GM19023 (cell line): ENCODE data around the gene LIPC.

Source experiments
- ATAC-seq: cut with Tn5 transposase; IDR thresholded peaks from one replicate; pipeline ENCODE4 v1.9.1; 2021; ENCODE audit warnings: mild to moderate bottlenecking, moderate library complexity; ENCODE audit not compliant: unreplicated experiment

Gene LIPC

DNA sequence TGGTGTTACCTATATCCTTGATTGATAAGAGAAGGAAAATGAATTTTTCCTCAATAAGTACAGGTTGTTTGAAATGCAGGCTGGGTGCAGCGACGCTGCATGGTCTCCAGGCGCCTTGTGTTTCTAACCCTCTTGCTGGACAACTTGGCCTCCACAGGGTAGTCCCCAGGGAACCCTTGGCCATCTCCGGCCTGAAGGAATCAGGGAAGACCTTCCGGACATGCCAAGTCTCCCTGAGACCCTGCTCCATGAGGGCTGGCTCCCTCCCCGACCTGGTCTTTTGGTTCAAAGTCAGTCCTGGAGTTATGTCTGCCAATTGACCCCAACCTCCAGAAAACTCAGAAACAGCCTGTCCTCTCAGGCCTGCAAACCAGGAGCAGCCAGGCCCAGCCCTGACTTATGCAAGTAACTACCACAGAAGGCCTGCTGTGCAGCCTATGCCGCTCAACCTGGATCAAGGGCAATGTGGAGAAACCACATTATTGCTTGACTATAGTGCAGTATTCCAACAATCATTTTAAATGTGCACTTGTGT is 98.3 kb downstream of the LIPC start:
- no peak for ATAC-seq

DNA sequence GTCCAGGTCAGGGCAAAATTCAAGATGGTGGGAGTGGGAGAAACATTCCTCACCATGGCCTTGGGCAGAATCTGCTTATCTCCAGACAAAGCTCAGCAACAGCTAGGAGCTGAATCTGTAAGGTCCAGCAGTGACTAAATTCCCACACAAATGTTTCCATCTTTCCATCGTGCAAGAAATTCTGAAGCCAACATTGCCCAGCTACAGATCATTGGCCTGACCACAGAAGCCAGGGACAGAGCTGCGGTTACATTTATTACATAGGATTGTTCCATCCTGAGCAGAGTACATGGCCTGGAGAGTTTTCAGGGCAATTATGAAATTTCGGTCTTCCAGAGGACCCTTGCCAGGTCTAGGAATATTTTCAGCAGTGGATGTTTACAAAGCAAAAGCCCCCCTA is 100.3 kb downstream of the LIPC start:
- ATAC-seq, result no peak

GRCh38 chr15:58534556-58534955 is 102.8 kb downstream of the LIPC start:
- ATAC-seq, result no peak

- ATAC-seq, result no peak
Observed at GRCh38 chr15:58535337-58535736, 103.5 kb downstream of the LIPC start.

DNA sequence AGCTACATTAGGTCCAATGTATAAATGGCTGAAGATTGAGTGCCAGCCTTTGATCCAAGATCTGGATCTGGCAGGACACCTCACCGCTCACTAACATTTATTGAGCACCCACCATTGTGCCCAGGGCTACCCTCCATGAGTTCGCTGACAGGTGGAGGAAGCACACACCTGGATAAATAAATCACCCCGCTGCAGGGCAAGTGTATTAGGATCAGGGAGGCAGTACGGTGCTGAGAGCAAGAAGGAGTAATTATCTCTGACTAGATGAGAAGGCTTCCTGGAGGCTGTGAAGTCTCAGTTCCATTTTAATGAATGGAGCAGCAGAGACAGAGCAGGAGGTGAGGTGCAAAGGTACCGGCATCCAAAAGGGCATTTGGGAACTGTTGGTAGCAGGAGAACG is 104.1 kb downstream of the LIPC start:
- no peak for ATAC-seq

DNA sequence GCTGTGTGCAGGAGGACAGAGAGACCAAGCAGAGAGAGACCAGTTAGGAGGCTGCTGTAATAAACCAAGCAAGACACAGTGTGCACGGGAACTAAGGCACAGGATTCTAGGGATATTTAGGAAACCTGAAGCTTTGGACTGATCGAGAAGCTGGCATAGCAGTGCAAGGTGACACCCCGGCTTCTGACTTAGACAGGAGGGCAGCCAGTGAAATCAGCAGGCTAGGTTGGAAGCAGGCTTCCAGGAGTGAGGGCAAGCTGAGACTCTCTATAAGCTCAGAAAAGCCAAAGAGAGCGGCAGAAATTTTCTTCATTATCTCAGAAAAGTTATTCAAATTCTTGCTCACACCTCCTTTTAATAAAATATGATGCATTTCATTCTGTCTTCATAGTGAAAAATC is 104.6 kb downstream of the LIPC start:
- ATAC-seq, result no peak

DNA sequence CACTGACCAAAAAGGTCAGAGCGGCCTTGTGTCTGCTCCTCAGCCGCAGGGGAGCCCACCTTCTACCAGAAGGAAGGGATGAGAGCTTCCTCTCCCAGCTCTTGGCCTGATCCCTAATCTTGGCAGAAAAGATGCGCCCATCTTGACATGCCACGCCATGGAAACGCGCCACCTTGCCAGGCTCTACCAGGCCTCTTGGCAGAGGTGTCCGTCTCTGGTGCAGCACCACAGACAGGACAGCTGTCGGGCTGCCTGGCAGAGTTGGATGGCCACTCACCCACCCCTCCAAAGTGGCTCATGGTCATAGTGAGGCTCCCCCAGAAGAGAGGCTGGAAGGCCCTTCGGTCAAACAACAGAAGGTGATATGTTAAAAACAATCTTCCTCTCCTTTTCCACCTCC is 105.2 kb downstream of the LIPC start:
- ATAC-seq, result no peak

GRCh38 chr15:58538225-58538727 is 106.5 kb downstream of the LIPC start:
- ATAC-seq, result no peak

DNA sequence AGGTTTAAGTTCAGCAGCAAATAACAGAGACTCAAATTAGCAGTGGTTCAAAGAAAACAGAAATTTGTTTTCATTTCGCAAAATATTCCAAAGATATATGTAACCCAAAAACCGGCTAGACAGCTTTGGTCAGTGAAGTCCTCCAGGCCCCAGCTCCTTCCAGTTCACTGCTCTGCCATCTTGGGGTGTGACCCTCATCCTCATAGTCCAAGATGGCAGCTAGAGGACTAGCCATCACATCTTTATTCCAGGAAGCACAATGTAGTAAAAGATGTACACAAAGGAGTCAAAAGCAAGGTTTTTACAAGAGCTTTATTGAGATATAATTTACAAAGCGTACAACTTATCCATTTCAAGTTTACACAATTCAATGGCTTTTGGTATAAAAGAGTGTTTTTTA is 107.1 kb downstream of the LIPC start:
- no peak for ATAC-seq

GRCh38 chr15:58539548-58539947 is 107.8 kb downstream of the LIPC start:
- ATAC-seq, result no peak

DNA sequence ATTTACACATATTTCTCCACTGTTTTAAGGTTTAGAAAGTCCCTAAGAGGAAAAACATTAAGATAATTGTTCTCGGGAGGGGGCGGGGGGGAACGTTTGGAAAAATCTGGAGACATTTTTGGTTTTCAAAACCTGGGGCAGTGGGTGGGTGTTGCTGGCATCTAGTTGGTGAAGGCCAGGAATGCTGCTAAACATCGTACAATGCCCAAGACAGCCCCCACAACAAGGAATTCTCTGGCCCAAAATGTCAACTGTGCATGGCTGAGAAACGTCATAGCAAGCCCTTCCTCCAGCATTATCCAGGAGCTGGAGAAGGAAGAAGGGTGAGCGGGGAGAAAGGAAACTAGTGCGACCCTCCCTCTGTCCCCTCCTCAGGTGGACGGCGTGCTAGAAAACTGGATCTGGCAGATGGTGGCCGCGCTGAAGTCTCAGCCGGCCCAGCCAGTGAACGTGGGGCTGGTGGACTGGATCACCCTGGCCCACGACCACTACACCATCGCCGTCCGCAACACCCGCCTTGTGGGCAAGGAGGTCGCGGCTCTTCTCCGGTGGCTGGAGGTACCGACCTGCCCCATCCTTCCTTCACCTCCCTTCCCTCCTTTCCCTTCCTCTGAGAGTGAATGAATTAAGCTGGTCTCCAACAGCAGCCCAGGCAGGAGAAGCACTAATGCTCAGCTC is 109.8 kb downstream of the LIPC start:
- no peak for ATAC-seq

- no peak for ATAC-seq
Observed at GRCh38 chr15:58543664-58544335, 112.0 kb downstream of the LIPC start.

GRCh38 chr15:58544756-58545155 is 113.0 kb downstream of the LIPC start:
- ATAC-seq, result no peak

GRCh38 chr15:58545307-58546065 is 113.7 kb downstream of the LIPC start:
- ATAC-seq, result no peak

DNA sequence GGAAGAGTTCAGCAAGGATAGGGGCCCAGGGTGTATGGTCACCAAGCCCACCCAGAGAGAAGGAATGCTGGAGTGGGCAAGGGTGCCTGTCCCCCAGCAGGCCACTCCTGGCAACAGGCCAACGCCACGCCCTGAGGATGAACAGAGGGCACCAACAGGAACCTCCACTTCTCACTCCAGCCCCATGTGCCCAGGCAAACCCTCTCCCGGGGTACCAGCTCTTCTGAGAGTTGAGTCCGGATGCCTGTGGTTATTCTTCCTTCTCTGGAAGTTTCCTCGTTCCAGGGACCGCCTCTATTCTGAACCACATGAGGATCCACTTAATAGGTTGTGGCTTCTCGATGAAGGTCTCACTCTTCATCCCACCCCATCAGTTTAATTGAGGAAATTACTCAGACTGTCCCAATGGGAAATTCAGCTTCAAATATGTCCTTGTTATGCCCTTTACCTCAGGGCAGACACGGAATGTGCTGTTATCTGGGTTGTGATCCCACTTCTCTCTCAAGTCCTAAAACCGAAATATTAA is 114.3 kb downstream of the LIPC start:
- no peak for ATAC-seq

DNA sequence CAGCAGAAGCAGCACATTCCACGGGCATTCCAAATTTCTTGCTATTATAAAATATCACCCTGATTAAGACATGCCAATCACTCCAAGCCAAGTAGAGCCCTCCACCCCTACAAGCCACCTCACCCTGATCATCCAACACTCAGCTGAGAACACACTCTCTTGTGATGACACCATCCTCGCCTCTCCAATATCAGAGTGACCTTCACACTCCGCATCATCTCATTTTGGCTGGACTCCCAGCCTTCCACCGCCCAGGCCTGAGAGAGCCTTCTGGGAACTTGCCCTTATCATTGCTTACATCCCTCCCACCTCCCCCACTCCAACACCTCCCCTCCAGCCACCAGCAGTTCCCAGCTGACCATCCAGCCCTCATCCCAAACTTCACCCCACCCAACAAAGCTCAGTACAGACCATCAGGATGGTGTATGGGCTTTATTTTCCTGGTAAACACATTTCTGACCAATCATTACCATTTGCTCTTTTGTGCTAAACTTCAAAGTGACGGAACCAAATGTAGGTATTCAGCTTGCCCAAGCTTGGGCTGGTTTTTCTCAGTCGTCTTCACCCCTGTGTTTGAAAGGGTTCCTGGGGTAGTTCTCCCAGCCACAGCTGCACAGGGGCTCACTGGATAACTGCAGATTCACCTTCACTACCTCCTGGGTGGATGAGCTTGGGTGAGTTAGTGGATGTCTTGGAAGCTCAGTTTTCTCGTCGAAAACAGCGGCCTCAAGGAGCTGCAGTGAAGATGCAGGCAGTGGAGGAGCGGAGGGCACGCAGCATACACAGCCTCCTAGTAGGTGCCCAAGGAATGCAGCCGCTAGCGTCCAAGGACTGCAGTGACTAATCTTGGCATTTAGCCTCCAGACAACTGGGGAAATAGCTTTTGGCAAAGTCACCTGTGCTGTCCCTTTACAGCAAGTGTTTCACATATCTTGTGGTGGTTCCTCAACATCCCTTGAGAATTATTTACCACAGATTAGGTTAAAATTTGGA is 115.1 kb downstream of the LIPC start:
- no peak for ATAC-seq

- ATAC-seq, result no peak
Observed at GRCh38 chr15:58547628-58548307, 116.0 kb downstream of the LIPC start.

DNA sequence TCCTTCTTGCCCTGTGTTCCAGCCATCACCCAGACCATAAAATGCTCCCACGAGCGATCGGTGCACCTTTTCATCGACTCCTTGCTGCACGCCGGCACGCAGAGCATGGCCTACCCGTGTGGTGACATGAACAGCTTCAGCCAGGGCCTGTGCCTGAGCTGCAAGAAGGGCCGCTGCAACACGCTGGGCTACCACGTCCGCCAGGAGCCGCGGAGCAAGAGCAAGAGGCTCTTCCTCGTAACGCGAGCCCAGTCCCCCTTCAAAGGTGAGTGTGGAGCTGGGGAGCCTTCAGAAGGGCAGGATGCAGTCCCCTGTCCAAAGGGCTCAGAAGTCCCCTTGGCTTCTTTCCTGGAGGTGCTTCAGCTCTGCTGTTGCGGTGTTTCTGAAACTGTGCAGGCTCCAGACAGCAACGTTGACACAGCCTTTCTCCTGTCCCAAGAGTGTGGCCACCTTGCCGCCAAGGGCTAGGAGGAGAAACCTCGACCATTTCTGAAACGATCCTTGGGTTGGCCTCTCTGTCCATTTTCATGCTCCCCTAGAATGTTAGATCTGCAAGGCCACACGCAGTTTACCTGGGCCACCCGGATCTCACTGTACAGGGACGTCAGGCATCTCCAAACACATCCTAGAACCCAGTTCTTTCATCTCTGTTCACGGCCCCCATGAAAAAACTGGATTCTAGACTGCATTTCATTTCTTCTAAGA is 116.7 kb downstream of the LIPC start:
- no peak for ATAC-seq
